ENCODE results near the gene HMCES. TPM values are rescaled to one million over a fixed set of nuclear protein-coding genes. Genes with fewer than 3 reads are reported as not detected.

The HMCES gene
- total RNA-seq, 1 donor from 2014 or later, result 31.4 TPM

DNA sequence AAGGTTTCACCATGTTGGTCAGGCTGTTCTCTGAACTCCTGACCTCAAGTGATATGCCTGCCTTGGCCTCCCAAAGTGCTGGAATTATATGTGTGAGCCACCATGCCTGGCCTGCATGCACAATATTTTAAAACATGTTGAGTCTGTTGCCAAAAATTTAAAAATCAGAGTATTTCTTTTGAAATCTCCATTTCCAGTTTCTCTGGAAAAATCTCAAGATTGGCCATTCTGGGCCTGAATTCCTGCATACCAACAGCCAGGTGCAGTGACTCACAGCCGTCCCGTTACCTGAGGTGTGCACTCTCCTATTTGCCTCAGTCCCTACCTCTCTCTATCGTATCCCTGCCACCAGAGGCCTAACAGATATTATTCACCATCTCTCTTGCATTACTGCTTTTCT lies 44.2 kb upstream of the HMCES start:
- no peak for DNase-seq (ENCODE audit: low read depth)
- TF ChIP-seq, protein P1, sequence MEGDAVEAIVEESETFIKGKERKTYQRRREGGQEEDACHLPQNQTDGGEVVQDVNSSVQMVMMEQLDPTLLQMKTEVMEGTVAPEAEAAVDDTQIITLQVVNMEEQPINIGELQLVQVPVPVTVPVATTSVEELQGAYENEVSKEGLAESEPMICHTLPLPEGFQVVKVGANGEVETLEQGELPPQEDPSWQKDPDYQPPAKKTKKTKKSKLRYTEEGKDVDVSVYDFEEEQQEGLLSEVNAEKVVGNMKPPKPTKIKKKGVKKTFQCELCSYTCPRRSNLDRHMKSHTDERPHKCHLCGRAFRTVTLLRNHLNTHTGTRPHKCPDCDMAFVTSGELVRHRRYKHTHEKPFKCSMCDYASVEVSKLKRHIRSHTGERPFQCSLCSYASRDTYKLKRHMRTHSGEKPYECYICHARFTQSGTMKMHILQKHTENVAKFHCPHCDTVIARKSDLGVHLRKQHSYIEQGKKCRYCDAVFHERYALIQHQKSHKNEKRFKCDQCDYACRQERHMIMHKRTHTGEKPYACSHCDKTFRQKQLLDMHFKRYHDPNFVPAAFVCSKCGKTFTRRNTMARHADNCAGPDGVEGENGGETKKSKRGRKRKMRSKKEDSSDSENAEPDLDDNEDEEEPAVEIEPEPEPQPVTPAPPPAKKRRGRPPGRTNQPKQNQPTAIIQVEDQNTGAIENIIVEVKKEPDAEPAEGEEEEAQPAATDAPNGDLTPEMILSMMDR (IDR thresholded peaks at IDR 0.05; ENCODE audit: insufficient read depth, low read length, poor library complexity, severe bottlenecking), result no peak
- Histone ChIP-seq H3K4me3 (ENCODE audit: low read depth, low read length) (no peak overlapping the region), H3K27me3 (ENCODE audit: control insufficient read depth, insufficient read depth, low read length) (no peaks in the 10 kb centered on the region), H3K36me3 (ENCODE audit: control insufficient read depth, insufficient read depth, low read length) (no peaks in the 10 kb centered on the region)

GRCh38 chr3:129235344-129235917 lies 43.2 kb upstream of the HMCES start:
- TF ChIP-seq, protein P1 (IDR thresholded peaks at IDR 0.05; ENCODE audit: insufficient read depth, low read length, poor library complexity, severe bottlenecking), result no peak
- no peak for DNase-seq (ENCODE audit: low read depth)
- no peaks in the 10 kb centered on the region for H3K27me3 ChIP-seq (ENCODE audit: control insufficient read depth, insufficient read depth, low read length)
- no peak overlapping the region for H3K4me3 ChIP-seq (ENCODE audit: low read depth, low read length)
- H3K36me3 ChIP-seq (ENCODE audit: control insufficient read depth, insufficient read depth, low read length), result no peaks in the 10 kb centered on the region

DNA sequence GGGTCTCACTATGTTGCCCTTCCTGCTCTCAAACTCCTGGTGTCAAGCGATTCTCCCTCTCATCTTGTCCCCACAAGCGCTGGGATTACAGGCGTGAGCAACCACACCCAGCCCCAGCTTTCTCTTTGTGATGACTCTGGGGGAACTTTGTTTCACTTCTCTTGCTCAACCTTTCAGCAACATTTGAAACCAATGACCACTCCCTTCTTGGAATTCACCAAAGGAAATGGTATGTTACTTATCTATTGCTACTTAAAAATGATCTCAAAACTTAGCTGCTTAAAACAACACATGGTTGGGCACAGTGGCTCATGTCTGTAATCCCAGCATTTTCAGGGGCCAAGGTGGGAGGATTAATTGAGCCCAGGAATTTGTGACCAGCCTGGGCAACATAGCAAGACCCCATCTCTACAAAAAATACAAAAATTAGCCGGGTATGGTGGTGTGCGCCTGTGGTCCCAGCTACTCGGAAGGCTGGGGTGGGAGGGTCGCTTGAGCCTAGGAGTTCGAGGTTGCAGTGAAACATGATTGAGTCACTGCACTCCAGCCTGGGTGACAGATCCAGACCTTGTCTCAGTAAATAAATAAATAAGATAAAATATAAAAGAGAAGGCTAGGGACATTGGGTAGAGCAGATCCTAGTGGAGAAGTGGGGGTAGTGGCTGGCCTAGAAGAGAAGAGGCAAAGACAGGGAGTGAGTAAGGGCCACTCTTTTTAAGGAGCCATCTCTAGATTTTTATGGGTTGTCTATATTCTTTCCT lies 39.5 kb upstream of the HMCES start:
- TF ChIP-seq, protein P1 (IDR thresholded peaks at IDR 0.05; ENCODE audit: insufficient read depth, low read length, poor library complexity, severe bottlenecking), result no peak
- Histone ChIP-seq H3K36me3 (ENCODE audit: control insufficient read depth, insufficient read depth, low read length) (no peaks in the 10 kb centered on the region), H3K4me3 (ENCODE audit: low read depth, low read length) (no peak overlapping the region), H3K27me3 (ENCODE audit: control insufficient read depth, insufficient read depth, low read length) (no peaks in the 10 kb centered on the region)
- DNase-seq (ENCODE audit: low read depth), result no peak

DNA sequence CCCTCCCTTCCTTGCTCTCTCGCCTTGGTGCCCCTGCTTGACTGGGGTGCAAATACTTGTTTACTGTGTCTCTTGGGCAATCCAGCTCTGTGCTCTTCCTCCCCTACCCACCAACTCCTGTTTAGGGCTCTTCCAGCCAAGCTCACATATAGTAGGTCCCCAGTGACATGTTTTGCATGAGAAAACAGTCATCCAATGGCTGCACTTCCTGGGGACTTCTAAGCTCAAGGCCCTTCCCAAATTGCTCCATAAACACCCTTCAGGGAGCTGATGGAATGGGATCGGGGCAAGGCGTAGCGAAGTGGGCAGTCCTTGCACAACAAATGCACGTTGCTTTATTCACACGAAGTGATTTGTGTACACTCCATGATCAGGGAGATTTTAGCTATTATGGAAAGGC lies 38.7 kb upstream of the HMCES start:
- no peak overlapping the region for H3K4me3 ChIP-seq (ENCODE audit: low read depth, low read length)
- H3K36me3 ChIP-seq (ENCODE audit: control insufficient read depth, insufficient read depth, low read length), result no peaks in the 10 kb centered on the region
- TF ChIP-seq, protein P1 (IDR thresholded peaks at IDR 0.05; ENCODE audit: insufficient read depth, low read length, poor library complexity, severe bottlenecking), result no peak
- DNase-seq (ENCODE audit: low read depth), result no peak
- H3K27me3 ChIP-seq (ENCODE audit: control insufficient read depth, insufficient read depth, low read length), result no peaks in the 10 kb centered on the region

DNA sequence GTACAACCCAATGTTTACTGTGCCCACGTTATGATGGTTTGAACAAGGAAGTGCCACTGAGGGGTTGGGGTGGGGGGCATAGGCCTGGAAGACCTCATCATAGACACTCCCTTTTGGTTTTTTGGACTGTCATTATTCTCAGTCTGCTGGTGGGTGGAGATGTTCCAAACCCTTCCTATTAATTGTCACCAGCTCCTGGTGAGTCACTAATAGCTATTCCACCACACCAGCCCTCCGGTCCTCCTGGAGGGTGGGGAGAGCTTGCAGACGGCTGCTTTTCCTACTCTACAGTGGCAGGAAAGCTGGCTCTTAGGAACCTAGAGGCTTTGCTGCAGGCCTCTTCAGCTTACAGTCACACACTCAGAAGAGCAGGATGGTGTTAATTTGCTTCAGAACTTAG lies 38.2 kb upstream of the HMCES start:
- Histone ChIP-seq H3K4me3 (ENCODE audit: low read depth, low read length) (no peak overlapping the region), H3K27me3 (ENCODE audit: control insufficient read depth, insufficient read depth, low read length) (no peaks in the 10 kb centered on the region), H3K36me3 (ENCODE audit: control insufficient read depth, insufficient read depth, low read length) (no peaks in the 10 kb centered on the region)
- TF ChIP-seq, protein P1 (IDR thresholded peaks at IDR 0.05; ENCODE audit: insufficient read depth, low read length, poor library complexity, severe bottlenecking), result no peak
- no peak for DNase-seq (ENCODE audit: low read depth)

All from kidney epithelial cell (primary cell).